ENCODE results near the gene CAB39L. TPM values are rescaled to one million over a fixed set of nuclear protein-coding genes. Genes with fewer than 3 reads are reported as not detected.

Gene CAB39L
- total and polyA plus RNA-seq, 2 donors, result 7.6 to 7.9 TPM

DNA sequence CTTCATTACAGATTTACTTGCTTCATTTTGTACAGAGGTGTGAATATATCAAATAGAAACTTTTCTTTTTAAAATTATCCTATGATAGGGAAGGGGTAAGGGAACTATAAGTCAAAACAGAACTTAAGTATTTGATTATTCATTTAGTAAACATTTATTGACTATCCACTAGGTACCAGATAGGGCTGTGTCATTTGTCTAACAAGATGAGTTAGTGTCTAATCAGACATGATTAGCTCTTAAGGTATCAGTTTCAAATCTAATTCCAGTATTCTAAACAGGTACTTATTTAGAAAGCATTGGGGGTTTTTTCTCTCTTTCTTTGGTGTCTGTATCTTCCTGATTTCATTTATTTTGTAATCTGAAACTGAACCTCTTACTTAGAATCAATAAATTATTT, 164.0 kb downstream of the CAB39L start:
- Histone ChIP-seq H3K36me3 (ENCODE audit: control insufficient read depth in 2 of 2, insufficient read depth in 2 of 2, low read length in 1 of 2) (peaks cover 0 to 2% of the 10 kb centered on the region in 2 donors), H3K9me3 (ENCODE audit: control insufficient read depth in 2 of 2, insufficient read depth in 1 of 2, low read length in 1 of 2) (no peaks in the 10 kb centered on the region), H3K27me3 (ENCODE audit: control insufficient read depth in 2 of 2, insufficient read depth in 1 of 2, low read length in 1 of 2) (no peaks in the 10 kb centered on the region), H3K4me3 (ENCODE audit: low read length in 2 of 2) (no peak overlapping the region), H3K27ac (ENCODE audit: low read depth in 1 of 2, low read length in 1 of 2) (no peak overlapping the region), H3K4me1 (ENCODE audit: control insufficient read depth in 2 of 2, insufficient read depth in 2 of 2, low read length in 2 of 2) (no peaks in the 10 kb centered on the region)
- DNase-seq (ENCODE audit: low read depth in 6 of 9, low spot score in 9 of 9), result no peak

DNA sequence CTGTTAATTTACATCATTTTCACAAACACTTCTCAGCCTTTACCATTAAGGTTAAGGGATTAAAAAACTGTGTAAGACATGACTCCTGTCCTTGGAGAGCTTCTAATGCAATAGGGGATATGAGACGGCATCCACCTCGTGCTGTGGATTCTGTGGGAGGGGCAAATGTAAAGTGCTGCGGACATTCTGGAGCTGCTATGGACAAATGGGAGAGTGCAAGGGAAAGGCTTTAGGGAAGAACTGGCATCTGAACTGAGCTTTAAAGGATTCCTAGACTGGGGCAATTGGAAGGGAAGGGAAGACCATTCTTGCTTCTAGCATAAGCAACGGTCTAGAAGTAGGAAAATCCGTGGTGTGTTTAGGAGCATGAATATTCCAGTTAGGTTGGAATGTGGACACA, 164.8 kb downstream of the CAB39L start:
- Histone ChIP-seq H3K27me3 (ENCODE audit: control insufficient read depth in 2 of 2, insufficient read depth in 1 of 2, low read length in 1 of 2) (no peaks in the 10 kb centered on the region), H3K4me1 (ENCODE audit: control insufficient read depth in 2 of 2, insufficient read depth in 2 of 2, low read length in 2 of 2) (no peaks in the 10 kb centered on the region), H3K27ac (ENCODE audit: low read depth in 1 of 2, low read length in 1 of 2) (no peak overlapping the region), H3K9me3 (ENCODE audit: control insufficient read depth in 2 of 2, insufficient read depth in 1 of 2, low read length in 1 of 2) (no peaks in the 10 kb centered on the region), H3K4me3 (ENCODE audit: low read length in 2 of 2) (no peak overlapping the region), H3K36me3 (ENCODE audit: control insufficient read depth in 2 of 2, insufficient read depth in 2 of 2, low read length in 1 of 2) (peaks cover 0 to 2% of the 10 kb centered on the region in 2 donors)
- 95% methylated on average over 5 of the region's 5 CpGs for WGBS
- DNase-seq (ENCODE audit: low read depth in 6 of 9, low spot score in 9 of 9), result no peak

DNA sequence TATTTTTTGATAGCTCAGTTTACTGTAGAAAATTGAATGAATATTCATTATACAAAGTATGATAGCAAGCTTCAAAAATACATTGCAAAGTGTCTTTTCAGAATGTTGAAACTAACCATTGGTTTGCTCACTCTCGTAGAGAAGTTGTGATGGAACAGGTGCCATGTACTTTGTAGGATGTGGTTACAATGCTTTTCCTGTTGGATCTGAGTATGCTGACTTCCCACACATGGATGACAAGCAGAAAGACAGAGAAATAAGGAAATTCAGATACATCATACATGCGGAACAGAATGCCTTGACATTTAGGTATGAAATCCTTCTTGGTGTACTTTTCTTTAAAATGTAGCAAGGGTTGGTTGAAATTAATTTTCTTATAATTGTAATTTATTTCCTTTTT, 165.7 kb downstream of the CAB39L start:
- Histone ChIP-seq H3K27ac (ENCODE audit: low read depth in 1 of 2, low read length in 1 of 2) (no peak overlapping the region), H3K36me3 (ENCODE audit: control insufficient read depth in 2 of 2, insufficient read depth in 2 of 2, low read length in 1 of 2) (peaks cover 0 to 2% of the 10 kb centered on the region in 2 donors), H3K4me3 (ENCODE audit: low read length in 2 of 2) (no peak overlapping the region), H3K27me3 (ENCODE audit: control insufficient read depth in 2 of 2, insufficient read depth in 1 of 2, low read length in 1 of 2) (no peaks in the 10 kb centered on the region), H3K9me3 (ENCODE audit: control insufficient read depth in 2 of 2, insufficient read depth in 1 of 2, low read length in 1 of 2) (no peaks in the 10 kb centered on the region), H3K4me1 (ENCODE audit: control insufficient read depth in 2 of 2, insufficient read depth in 2 of 2, low read length in 2 of 2) (no peaks in the 10 kb centered on the region)
- 78% methylated on average over 2 of the region's 2 CpGs for whole genome bisulfite sequencing
- DNase-seq (ENCODE audit: low read depth in 6 of 9, low spot score in 9 of 9), result no peak

DNA sequence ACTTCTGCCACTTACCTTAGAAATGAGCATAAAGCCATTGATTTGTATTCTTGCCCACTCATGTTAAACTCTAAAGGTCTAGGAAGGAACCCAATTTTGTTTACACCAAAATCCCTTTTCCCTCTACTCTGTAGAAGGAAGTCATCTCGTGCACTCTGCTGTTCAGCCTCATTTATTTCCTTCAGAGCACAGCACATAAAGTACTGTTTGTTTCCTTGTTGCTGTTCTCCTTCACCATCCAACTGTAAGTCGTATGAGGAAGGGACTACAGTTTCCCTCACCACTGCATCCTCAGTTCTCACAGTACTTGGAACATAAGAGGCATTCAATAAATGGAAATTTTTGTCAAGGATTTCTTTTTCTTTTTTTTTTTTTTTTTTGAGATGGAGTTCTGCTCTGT, 171.6 kb downstream of the CAB39L start:
- Histone ChIP-seq H3K4me1 (ENCODE audit: control insufficient read depth in 2 of 2, insufficient read depth in 2 of 2, low read length in 2 of 2) (no peaks in the 10 kb centered on the region), H3K27me3 (ENCODE audit: control insufficient read depth in 2 of 2, insufficient read depth in 1 of 2, low read length in 1 of 2) (no peaks in the 10 kb centered on the region), H3K36me3 (ENCODE audit: control insufficient read depth in 2 of 2, insufficient read depth in 2 of 2, low read length in 1 of 2) (peaks cover 4 to 11% of the 10 kb centered on the region in 2 donors), H3K9me3 (ENCODE audit: control insufficient read depth in 2 of 2, insufficient read depth in 1 of 2, low read length in 1 of 2) (no peaks in the 10 kb centered on the region), H3K27ac (ENCODE audit: low read depth in 1 of 2, low read length in 1 of 2) (no peak overlapping the region), H3K4me3 (ENCODE audit: low read length in 2 of 2) (no peak overlapping the region)
- WGBS, result 59% methylated on average over 2 of the region's 2 CpGs
- DNase-seq (ENCODE audit: low read depth in 6 of 9, low spot score in 9 of 9), result no peak

DNA sequence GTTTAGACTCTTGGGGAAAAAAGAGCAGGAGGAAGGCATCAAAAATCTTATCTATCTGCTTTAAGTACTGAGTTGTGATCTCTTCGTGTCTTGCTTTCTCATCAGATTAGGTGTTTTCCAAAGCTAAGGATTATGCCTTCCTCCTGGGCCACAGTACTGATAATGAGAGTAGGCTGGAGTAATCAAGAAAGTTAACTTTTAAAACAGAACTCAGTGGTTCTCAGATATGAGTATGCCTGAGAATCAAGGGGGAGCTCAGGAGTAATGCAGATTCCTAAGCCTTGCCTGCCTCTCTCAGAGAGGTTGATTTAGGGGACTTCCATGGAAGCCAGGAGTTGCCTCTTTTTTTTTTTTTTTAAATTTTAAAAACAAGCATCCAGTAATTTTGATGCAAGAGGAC, 172.6 kb downstream of the CAB39L start:
- H3K27me3 ChIP-seq (ENCODE audit: control insufficient read depth in 2 of 2, insufficient read depth in 1 of 2, low read length in 1 of 2), result no peaks in the 10 kb centered on the region
- peaks cover 4 to 11% of the 10 kb centered on the region in 2 donors for H3K36me3 ChIP-seq (ENCODE audit: control insufficient read depth in 2 of 2, insufficient read depth in 2 of 2, low read length in 1 of 2)
- H3K9me3 ChIP-seq (ENCODE audit: control insufficient read depth in 2 of 2, insufficient read depth in 1 of 2, low read length in 1 of 2), result no peaks in the 10 kb centered on the region
- 43% methylated on average over 1 of the region's 1 CpG for WGBS
- no peak overlapping the region for H3K4me3 ChIP-seq (ENCODE audit: low read length in 2 of 2)
- H3K4me1 ChIP-seq (ENCODE audit: control insufficient read depth in 2 of 2, insufficient read depth in 2 of 2, low read length in 2 of 2), result no peaks in the 10 kb centered on the region
- DNase-seq (ENCODE audit: low read depth in 6 of 9, low spot score in 9 of 9), result no peak
- H3K27ac ChIP-seq (ENCODE audit: low read depth in 1 of 2, low read length in 1 of 2), result no peak overlapping the region

DNA sequence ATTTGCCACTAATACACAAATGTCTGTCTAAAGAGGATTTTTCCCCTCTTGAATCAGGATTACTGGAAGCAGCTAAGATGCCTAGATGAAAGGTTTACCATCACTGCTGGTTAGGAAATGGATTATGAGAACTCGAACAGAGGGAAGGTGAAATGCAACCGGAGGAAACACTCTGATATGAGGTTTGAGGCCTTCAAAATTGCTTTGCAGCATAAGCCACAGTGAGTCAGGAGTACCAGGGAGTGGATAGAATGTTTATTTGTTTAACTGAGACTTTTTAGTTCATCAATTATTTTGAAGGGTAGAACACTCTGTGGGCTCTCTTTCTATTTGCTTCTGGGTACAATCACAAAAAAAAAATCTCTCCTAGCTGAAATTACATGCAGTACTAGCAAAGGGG, 178.0 kb downstream of the CAB39L start:
- Histone ChIP-seq H3K9me3 (ENCODE audit: control insufficient read depth in 2 of 2, insufficient read depth in 1 of 2, low read length in 1 of 2) (no peaks in the 10 kb centered on the region), H3K27me3 (ENCODE audit: control insufficient read depth in 2 of 2, insufficient read depth in 1 of 2, low read length in 1 of 2) (no peaks in the 10 kb centered on the region), H3K4me1 (ENCODE audit: control insufficient read depth in 2 of 2, insufficient read depth in 2 of 2, low read length in 2 of 2) (no peaks in the 10 kb centered on the region), H3K27ac (ENCODE audit: low read depth in 1 of 2, low read length in 1 of 2) (no peak overlapping the region), H3K36me3 (ENCODE audit: control insufficient read depth in 2 of 2, insufficient read depth in 2 of 2, low read length in 1 of 2) (peaks cover 4 to 22% of the 10 kb centered on the region in 2 donors), H3K4me3 (ENCODE audit: low read length in 2 of 2) (no peak overlapping the region)
- no peak for DNase-seq (ENCODE audit: low read depth in 6 of 9, low spot score in 9 of 9)
- WGBS, result 63% methylated on average over 2 of the region's 2 CpGs

DNA sequence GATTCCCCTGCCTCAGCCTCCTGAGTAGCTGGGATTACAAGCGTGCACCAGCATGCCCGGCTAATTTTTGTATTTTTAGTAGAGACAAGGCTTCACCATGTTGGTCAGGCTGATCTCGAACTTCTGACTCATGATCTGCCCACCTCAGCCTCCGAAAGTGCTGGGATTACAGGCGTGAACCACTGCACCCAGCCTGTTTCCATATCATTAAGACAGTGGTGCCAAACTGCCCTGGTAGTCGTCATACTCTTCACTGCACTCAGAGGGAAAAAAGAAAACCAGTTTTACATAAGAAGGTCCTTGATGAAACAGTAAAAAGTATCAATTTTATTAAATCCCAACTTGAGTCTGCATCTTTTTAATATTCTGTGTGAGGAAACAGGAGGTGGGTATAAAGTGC, 181.2 kb downstream of the CAB39L start:
- Histone ChIP-seq H3K27ac (ENCODE audit: low read depth in 1 of 2, low read length in 1 of 2) (no peak overlapping the region), H3K4me1 (ENCODE audit: control insufficient read depth in 2 of 2, insufficient read depth in 2 of 2, low read length in 2 of 2) (no peaks in the 10 kb centered on the region), H3K9me3 (ENCODE audit: control insufficient read depth in 2 of 2, insufficient read depth in 1 of 2, low read length in 1 of 2) (no peaks in the 10 kb centered on the region), H3K4me3 (ENCODE audit: low read length in 2 of 2) (no peak overlapping the region), H3K36me3 (ENCODE audit: control insufficient read depth in 2 of 2, insufficient read depth in 2 of 2, low read length in 1 of 2) (peaks cover 10 to 27% of the 10 kb centered on the region in 2 donors), H3K27me3 (ENCODE audit: control insufficient read depth in 2 of 2, insufficient read depth in 1 of 2, low read length in 1 of 2) (no peaks in the 10 kb centered on the region)
- DNase-seq (ENCODE audit: low read depth in 6 of 9, low spot score in 9 of 9), result no peak
- 95% methylated on average over 6 of the region's 6 CpGs for WGBS

DNA sequence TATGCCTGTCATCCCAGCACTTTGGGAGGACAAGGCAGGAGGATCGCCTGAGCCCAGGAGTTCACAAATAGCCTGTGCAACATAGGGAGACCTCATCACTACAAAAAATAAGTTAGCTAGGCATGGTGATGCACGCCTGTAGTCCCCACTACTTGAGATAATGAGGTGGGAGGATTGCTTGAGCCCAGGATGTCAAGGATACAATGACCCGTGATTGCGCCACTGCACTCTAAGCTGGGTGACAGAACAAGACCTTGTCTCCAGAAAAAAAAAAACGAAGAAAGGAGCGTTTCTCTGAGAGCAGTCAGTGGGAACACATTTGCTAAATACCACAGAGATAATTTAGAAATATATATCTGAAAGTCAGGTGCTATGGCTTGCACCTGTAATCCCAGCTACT, 184.3 kb downstream of the CAB39L start:
- Histone ChIP-seq H3K36me3 (ENCODE audit: control insufficient read depth in 2 of 2, insufficient read depth in 2 of 2, low read length in 1 of 2) (peaks cover 16 to 37% of the 10 kb centered on the region in 2 donors), H3K9me3 (ENCODE audit: control insufficient read depth in 2 of 2, insufficient read depth in 1 of 2, low read length in 1 of 2) (no peaks in the 10 kb centered on the region), H3K27me3 (ENCODE audit: control insufficient read depth in 2 of 2, insufficient read depth in 1 of 2, low read length in 1 of 2) (no peaks in the 10 kb centered on the region), H3K27ac (ENCODE audit: low read depth in 1 of 2, low read length in 1 of 2) (no peak overlapping the region), H3K4me1 (ENCODE audit: control insufficient read depth in 2 of 2, insufficient read depth in 2 of 2, low read length in 2 of 2) (no peaks in the 10 kb centered on the region), H3K4me3 (ENCODE audit: low read length in 2 of 2) (no peak overlapping the region)
- DNase-seq (ENCODE audit: low read depth in 6 of 9, low spot score in 9 of 9), result no peak
- WGBS, result over 99% methylated on average over 6 of the region's 6 CpGs
